DMS79 (cell line): Measurements from ENCODE around the gene NEO1.

Experiments used
- DNase-seq: peaks from one replicate; lab custom pipeline; 2025; lab: John Stamatoyannopoulos, UW

Gene NEO1

DNA sequence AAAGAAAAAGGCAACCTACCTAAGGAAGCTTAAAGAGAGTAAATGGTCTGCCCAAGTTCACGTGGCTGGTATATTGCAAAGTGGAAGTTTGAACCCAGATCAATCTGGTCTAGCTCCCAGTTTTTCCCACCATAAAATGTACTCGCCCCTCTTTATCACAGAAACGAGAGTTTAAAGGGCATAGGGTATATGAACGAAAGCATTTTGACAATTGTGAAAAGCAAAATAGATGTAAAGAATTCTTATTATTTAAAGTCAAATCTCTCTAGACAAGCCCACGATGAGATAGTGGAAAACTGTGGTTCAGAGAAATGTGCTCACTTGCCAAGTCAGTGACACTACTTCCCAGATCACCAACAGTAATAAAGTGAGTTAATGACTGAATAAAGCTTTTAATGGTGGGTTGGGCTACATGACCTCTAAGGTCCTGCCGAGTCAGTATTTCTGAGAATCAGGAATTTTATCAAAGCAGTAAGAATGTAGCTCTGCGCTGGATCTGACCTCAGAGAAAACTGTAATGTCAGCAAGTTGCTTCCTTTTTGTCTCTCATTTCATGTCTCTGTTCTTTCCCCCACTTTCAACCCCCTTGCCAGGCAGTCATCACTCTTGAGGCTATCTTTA, 23.3 kb upstream of the NEO1 start:
- DNase-seq = no peak

DNA sequence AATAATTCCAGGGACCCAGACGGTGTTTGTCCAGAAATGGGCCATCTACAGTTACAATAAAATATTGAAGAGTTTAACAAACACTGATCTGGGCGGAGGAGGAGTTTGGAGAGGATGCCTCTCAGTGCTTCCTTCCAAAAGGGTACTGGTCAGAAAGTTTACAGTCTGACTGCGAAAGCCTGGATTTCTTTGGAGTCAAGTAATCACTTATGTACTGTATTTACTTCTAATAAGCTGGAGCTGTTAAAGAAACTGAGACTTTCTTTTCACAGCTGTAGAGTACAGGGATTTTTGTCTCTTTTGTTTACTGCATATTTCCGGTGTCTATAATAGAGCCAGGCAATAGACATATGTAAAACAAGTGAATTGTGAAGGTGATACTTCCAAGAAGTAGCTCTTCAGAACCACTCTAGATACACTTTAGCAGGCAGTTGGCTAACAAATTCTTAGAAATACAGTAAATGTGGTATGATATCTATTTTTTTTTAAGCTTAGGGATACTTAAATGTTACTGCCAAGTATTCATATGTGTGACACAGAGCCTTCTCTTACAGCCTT, 22.1 kb upstream of the NEO1 start:
- DNase-seq = no peak

DNA sequence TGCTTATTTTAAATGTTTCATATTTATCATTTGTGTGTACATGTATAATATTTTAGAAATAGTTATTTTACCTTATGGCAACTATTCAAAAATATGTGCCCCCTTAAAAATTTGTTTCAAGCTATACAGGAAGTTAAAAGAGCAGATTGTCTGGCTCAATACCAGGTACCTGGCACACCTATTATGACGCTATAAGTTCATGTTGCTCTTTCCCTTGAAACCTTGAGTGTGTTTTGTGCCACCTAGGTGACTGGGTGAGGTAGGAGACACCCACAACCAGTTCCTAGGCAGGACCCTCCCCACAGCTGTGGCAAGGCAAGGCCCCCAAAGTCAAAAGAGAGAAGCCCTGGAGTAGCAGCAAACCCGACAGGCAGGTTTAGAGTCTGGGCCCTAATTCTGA, 20.6 kb upstream of the NEO1 start:
- no peak for DNase-seq

DNA sequence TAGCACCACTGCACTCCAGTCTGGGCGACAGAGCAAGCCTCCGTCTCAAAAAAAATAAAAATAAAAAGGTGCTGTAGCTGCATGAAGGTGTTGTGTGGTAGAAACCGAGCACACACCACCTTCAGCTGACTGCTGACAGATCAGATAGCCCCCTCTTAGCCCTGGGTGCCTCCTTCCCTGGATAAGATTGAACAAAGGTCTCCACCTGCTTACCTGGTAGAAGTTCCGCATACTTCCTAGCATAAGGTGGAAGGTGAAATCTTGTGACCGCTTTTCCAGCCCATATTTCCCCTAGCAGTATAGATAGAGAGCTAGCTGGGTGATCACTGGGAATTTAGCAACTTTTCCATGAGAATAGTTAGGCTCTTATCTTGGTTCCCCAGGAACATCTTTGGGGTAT, 18.7 kb upstream of the NEO1 start:
- no peak for DNase-seq

DNA sequence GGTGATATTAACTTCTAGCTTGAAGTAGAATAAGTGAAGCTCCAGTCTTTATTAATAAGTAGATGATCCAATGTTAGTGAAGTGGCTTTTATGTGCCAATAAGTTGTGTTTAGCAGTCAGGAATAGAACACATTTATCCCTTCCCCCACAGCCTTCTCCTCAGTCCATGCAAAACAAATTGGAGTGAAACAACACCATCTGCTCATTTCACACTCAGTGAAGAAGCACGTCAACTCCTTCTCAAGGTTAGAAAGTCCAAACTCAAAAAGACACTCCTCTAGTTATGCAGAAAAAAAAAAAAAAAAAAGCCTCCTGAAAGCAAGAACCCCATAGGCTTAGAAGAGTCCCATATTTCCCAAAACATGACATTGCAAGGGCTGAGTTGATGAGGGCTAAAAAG, 18.0 kb upstream of the NEO1 start:
- no peak for DNase-seq

DNA sequence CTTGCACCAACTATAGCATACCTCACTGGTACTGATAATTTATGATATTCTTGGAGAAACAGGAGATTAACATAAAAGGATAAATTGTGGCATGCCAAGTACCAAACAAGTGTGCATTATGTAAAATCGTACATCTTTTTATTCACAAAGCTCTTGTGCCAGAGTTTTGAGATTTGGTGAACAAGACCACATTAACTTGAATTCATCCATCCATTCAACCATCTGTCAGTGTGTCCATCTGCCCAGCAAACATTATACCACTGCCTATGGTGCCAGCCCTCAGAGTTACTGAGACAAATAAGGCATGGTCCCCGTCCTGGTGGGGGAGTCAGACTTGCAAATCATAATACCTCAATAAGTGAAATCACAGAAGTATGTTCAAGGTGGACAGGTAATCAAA, 17.0 kb upstream of the NEO1 start:
- no peak for DNase-seq

DNA sequence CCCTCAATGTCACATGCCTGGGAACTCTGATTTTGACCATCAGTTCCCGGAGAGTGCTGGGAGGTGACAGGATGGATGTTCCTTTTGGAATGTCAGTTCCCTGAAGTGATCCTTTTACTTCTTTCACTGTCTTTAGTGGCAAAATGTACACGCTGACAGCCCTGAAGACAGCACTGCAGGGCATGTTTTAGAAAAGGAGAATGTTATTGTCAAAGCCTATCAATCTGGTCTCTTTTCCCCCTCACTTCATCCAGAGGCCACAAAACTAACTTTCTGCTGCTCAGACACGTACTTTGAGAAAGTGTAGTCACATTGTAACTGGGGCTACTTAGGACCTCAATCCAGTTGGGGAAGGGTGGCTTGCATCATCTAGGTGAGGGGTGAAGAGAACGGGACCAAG, 14.0 kb upstream of the NEO1 start:
- no peak for DNase-seq

DNA sequence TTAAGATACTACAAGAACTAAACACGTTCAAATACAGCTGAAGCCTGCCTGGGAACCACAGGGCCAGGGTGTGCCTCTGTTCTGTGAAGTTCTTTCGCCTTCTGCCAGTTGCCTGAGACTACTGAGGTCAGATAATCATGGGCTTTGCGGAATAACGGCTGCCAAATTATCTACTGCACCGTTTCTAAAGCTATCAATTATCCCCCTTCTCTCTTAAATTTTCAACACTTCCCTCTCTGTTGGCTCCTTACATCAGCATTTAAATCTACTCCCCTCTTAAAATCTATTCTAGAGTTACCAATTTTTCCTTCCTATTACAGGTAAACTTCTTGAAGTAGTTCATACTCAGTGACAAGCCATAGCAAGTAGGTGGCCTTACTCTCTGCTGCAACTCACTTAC, 6.2 kb upstream of the NEO1 start:
- no peak for DNase-seq

DNA sequence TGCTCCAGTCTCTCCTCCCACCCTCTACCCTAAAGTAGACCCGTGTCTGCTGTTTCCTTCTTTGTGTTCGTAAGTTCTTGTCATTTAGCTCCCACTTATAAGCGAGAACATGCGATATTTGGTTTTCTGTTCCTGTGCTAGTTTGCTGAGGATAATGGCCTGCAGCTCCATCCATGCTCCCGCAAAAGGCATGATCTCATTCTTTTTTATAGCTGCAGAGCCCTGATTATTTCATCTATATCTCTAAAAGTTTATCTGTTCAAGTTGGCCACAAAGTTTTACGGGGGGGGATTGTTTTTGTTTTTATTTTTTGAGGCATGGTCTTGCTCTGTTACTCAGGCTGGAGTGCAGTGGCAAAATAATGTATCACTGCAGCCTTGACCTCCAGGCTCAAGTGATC, 4.4 kb upstream of the NEO1 start:
- no peak for DNase-seq

DNA sequence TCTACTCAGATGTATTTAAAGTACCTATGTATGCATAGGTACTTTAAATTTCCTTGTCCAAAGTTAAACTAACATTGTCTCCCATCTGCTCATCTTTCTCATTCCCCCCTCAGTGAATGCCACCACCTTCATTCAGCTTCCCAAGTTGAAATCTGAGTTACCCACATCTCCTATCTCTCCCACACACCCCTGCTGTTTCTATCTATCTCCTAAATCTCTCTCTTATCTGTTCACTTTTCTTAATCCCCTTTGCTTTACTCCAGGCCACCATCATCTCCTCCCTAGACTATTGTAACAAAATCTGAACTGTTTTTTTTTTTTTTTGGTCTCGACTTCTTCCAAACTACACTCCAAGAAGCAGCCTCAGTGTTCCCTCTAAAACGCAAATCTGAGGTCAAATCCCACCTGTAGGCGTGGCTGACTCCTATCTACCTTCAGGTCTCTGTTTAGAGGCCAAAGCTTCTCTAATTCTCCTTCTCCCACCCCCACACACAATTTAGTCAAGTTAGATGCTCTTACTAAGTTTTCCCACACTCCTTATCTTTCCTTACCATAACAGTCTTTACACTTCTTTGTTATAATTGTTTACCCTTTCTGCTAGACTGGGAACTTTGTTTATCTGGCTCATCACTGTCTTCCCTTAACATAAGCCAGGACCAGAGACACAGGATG, 3.5 kb upstream of the NEO1 start:
- DNase-seq = no peak

DNA sequence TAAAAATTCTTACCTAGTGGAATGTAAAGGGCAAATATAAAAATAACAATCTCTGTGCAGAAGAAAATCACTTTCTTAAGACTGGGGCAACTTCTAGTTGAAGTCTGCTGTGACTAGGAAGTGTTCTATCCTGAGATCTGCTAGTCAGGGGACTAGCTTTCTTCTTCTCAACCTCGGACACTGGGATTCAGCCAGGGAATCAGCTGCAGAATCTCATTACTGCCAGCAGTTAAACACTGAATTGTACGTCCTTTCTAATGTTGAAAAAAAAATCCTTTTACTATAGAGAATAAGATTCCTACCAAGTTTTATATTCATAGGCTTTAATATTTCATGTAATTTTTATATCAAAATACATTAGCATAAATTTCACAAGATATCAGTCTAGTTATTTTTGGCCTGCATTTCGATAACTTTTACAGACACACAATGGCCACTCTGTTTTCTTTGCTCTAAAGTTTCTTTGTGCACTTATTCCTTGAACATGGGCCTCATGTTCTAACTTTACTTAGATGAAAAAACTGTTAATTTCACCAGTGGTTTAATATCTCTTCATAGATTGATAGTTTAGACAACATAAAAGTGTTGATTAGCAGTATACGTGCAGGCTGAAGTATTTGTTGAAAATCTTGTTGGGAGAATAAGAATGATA, 2.6 kb upstream of the NEO1 start:
- DNase-seq = no peak

DNA sequence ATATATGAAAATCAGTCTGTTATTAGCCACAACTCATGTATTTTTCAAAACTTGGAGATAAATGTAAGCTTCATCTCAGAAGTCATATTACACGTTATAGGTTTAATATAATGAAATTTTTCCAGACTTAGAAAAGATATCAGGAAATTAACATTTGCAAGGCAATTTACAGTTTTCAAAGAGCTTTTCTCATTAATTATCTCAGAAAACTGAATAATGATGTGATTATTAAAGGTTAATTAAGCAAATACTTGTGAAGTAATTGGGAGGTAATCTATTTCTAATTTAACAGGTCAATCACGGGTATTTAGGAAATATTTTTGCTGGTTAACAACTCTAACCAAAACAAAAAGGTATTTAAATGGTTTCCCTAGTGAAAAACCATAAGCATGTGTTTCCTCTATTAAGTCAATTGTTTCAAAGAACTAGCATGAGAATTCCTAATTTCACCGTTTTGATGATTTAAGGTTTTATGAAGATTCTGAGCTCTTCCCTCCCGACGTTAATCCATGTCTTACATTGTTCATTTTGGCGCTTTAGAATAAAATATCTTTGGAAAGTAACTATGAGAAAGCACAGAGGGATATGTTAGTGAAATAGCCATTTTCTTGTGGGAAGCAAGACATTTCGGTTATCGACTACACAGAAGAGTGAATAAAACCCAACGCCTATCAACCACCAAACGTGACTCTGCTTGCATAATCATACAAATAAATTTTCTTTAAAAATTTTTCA, 1.5 kb upstream of the NEO1 start:
- DNase-seq = no peak

DNA sequence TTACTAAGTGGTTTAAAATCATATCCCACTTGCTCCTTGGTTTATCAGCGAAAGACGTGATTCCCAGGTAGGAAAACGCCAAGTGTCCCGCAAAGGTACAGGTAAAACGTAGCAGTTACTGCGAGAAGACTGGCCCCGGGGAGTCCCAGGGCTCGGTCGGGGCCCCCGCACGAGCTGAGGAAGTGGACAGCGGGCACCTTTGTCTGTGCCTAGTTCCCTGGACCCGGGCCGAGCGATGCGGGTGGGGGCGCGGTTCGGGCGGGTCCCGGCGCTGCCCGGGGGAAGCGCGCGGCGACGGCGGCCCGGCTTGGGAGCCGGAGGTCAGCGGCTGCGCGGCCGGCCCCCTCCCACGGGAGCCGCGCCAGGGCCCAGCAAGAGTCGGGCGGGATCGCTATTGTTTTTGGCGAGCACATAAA, 864 bp upstream of the NEO1 start:
- no peak for DNase-seq

DNA sequence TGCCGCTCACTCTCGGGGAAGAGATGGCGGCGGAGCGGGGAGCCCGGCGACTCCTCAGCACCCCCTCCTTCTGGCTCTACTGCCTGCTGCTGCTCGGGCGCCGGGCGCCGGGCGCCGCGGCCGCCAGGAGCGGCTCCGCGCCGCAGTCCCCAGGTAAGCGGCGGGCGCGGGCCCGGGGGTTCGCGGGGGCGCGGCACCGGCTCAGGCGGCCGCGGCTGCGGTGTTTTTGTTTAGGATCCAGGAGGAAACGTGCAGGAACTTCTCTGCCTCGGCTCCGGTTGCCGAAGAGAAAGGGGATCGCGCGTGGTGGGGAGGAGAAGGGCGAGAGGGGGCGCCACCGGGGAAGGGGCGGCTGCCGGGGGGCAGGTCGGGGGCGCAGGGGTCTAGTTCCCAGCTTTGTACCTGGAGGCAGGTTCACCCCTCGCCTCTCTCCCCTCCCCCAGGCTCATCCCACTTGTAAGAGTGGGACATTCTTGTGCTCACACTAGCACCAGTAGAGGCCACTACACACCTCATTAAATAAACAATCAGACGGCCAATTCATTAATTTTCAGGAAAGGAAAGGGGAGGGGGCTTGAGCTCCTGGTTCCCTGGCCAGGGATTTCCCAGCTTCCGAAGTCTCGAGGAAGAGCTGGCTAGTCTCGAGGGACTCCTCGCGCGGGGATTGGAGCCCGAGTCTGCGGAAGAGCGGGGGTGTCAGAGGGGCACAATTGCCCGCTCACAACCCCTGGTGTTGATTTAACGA, 562 bp downstream of the NEO1 start:
- no peak for DNase-seq

DNA sequence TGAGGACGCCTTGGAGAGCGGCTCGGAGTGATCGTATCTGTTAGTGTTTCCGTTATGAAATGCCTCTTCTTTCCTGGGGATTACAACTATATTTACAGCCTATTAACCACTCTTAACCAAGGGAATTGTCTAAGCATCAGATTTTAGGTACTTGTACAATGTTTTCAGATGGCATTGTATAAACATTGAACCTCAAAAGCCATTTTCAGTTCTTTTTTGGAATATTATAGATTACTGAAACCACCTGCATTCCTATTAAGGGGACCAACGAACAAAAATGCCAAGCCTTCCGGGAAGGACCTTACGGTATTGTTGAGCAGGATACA, 1.1 kb downstream of the NEO1 start:
- no peak for DNase-seq

DNA sequence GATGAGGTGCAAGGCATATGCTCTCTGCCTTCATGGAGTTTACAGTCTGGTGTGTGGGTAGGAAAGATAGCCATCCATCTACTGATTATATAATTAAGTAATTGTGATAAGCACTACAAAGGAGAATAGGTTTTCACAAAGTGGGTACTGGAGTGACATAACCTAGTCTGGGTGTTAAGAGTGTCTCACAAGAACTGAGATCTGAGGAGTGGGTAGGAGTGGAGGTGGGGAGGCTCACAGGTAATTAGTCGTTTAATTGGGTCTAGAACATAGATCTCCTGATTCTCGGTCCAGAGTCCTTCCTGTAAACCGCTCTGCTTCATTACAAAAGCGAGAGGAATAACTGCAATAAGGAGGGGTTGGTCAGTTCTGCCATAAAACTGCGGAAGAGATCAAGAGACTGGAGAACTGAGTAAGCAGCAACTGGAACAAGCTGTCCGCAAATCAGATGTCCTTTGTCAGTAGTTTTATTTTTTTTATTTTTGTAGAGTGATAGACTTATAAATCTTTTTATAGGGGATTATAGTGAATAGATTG, 2.2 kb downstream of the NEO1 start:
- no peak for DNase-seq

DNA sequence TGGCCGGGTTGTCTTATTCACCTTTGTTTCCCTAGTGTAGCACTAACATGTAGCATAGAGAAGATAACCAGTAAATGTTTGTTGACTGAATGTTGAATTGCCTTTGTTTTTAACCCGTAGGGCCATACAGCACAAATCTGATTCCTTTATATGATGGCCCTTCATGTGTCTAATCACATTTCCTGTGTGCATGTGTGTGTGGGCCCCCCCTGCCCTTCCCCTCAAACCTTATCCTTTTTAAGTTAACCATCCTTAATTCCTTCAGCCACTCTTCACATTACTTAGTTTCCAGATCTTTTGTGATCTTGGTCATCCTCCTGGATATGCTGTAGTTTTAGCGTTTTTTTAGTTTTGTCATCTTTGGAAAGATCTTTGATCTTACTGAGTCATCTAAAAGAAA, 4.2 kb downstream of the NEO1 start:
- no peak for DNase-seq

DNA sequence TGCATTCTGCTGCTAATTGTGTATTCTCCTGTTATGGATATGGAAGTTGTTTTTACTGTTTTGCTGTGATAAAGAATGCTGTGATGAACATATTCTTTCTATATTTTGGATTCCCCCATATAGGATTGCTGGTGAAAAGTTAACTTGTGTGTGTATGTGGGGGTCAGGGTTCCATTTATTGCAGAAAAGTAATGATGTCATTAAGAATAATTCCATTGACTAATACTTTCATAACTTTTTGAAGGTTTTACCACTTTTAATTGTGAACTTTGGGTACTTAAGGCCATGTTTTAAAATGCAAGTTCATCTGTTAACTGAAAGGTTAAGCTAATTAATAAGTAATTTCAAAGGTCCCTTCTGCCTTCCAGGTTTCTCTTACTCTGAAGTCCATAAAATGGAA, 6.2 kb downstream of the NEO1 start:
- no peak for DNase-seq

DNA sequence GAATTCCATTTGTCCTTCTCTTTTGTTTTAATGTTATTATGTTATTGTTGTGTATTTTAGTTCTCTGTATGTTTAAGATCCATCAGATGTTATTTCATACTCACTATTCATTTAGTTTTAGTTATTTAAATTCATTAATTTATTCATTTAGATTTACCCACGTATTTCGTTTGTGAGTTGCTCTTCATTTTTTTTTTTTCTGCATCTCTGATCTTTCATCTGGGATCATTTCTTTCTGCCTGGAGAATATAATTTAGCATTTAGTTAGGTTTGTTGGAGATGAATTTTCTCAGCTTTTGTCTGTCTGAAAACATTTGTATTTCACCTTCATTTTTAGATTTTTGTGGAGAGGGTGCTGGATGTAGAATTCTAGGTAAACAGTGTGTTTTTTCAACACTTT, 12.9 kb downstream of the NEO1 start:
- DNase-seq = no peak

DNA sequence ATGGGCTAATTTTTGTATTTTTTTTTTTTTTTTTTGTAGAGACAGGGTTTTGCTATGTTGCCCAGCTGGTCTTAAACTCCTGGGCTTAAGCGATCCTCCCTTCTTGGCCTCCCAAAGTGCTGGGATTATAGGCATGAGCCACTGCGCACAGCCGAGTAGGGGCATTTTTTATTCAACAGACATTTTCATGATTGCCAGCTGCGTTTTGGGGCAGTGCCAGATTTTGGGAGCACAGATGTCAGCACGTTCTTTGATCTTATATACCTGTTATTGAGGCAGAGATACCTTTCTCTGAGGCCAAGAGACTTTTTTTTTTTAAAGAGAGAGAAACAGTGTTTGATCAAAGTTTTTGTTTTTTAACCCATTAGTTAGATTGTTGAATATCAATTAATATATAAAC, 16.8 kb downstream of the NEO1 start:
- DNase-seq = no peak

DNA sequence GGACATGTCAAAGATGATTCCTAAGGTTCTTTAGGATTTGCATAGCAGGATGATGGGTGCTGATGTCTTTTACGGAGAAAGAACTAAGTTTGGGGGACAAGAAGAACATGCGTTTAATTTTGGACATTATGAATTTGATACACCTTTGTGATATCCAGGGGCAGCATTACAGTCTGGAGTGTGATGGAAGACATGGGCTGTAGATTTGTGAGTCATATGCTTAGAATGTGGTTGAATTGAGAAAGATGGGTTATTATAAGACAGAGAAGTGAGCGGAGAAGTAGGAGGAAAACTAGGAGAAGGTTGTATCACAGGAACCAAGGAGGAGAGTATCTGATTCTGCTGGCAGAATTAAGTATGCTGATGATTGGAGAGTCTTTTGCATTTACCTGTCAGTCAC, 20.6 kb downstream of the NEO1 start:
- DNase-seq = no peak

DNA sequence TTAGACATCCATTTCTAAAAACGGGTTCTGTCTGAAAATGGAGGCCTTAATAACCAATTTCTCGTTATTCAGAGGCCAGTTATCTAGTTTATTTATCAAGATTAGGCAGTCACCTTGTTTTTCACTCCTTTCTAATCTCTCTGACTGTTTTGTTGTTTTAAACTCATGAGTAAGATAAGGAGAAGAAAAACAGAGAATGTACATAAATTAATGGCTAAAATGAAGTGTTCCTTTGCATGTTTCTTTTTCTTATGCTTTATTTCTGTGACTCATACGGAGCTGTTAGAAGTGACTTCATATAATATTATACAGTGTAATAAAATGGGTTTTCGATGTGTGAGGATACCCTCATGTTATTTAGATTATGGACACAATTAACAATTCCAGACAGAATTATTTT, 22.0 kb downstream of the NEO1 start:
- DNase-seq = no peak
